ENCODE measurements around the gene PPIB.

PPIB gene

GRCh38 chr15:64162869-64163658 is at the start of gene PPIB:
PPIB (minus strand) TSS chr15:64163022; CDS start chr15:64162986, 36 bp downstream.
- DNase-seq (ENCODE audit: low read depth in 2 of 2): peak; percentile 97 to 98

GRCh38 chr15:64211696-64212095 is 48.9 kb upstream of the PPIB start:
- DNase-seq (ENCODE audit: low read depth in 2 of 2): no peak

GRCh38 chr15:64210371-64210770 is 47.5 kb upstream of the PPIB start:
- no peak for DNase-seq (ENCODE audit: low read depth in 2 of 2)

GRCh38 chr15:64209680-64210334 is 47.0 kb upstream of the PPIB start:
- no peak for DNase-seq (ENCODE audit: low read depth in 2 of 2)

GRCh38 chr15:64205202-64205601 is 42.4 kb upstream of the PPIB start:
- DNase-seq (ENCODE audit: low read depth in 2 of 2): no peak

- DNase-seq (ENCODE audit: low read depth in 2 of 2): no peak
These were observed 34.6 kb upstream of the PPIB start for GRCh38 chr15:64197425-64197824.

- no peak for DNase-seq (ENCODE audit: low read depth in 2 of 2)
These were observed 31.1 kb upstream of the PPIB start for GRCh38 chr15:64193971-64194370.

GRCh38 chr15:64191971-64192830 is 29.4 kb upstream of the PPIB start:
- DNase-seq (ENCODE audit: low read depth in 2 of 2): no peak

- DNase-seq (ENCODE audit: low read depth in 2 of 2): no peak
These were observed 24.8 kb upstream of the PPIB start for GRCh38 chr15:64187396-64188191.

- no peak for DNase-seq (ENCODE audit: low read depth in 2 of 2)
These were observed 22.5 kb upstream of the PPIB start for GRCh38 chr15:64185146-64185911.

GRCh38 chr15:64182859-64183370 is 20.1 kb upstream of the PPIB start:
- no peak for DNase-seq (ENCODE audit: low read depth in 2 of 2)

GRCh38 chr15:64180235-64180824 is 17.5 kb upstream of the PPIB start:
- no peak for DNase-seq (ENCODE audit: low read depth in 2 of 2)

GRCh38 chr15:64166102-64166890 is 3.5 kb upstream of the PPIB start:
- DNase-seq (ENCODE audit: low read depth in 2 of 2): no peak

- DNase-seq (ENCODE audit: low read depth in 2 of 2): no peak
These were observed 1.6 kb upstream of the PPIB start for GRCh38 chr15:64164436-64164835.

- no peak for DNase-seq (ENCODE audit: low read depth in 2 of 2)
These were observed 989 bp upstream of the PPIB start for GRCh38 chr15:64163659-64164362.

- DNase-seq (ENCODE audit: low read depth in 2 of 2): no peak
These were observed 349 bp downstream of the PPIB start for GRCh38 chr15:64162478-64162868.

GRCh38 chr15:64161688-64162477 is 939 bp downstream of the PPIB start:
- DNase-seq (ENCODE audit: low read depth in 2 of 2): no peak
